Endometrial microvascular endothelial cells (primary cell): ENCODE data around the gene ZNF335. TPM values are rescaled to one million over a fixed set of nuclear protein-coding genes. Genes with fewer than 3 reads are reported as not detected.

Source experiments
- in situ Hi-C: cut with HindIII; loops from 2 replicates; pipeline ENCODE4 v1.10.0; 2017; ENCODE audit warnings: low sequenced_read_pairs, low pct_unique_long_range_greater_than_20kb; ENCODE audit errors: inconsistent ontology term
- total RNA-seq: library from RNA; depleted of rRNA; stranded (reverse); fragments of >200 nt; gene quantifications from one replicate; pipeline ENCODE4 v1.2.3, GENCODE V29; 2015; ENCODE audit errors: inconsistent ontology term

The ZNF335 gene
- total RNA-seq, 1 donor from 2014 or later: 13.2 TPM

GRCh38 chr20:45925821-45926506 lies 46.0 kb downstream of the ZNF335 start:
- in situ Hi-C loops: loop anchor here (25.0 kb wide), 1 partner anchor 114 kb away; the partner anchor contains the start of gene UBE2C

- in situ Hi-C loops: loop anchor here (25.0 kb wide), 1 partner anchor 112 kb away; the partner anchor contains the start of gene UBE2C
Observed at GRCh38 chr20:45924391-45925261, 47.4 kb downstream of the ZNF335 start.

GRCh38 chr20:45921337-45922189 lies 50.4 kb downstream of the ZNF335 start:
- in situ Hi-C loops: no loop called here

GRCh38 chr20:45920462-45921336 lies 51.3 kb downstream of the ZNF335 start:
- in situ Hi-C loops: no loop called here

- in situ Hi-C loops: no loop called here
Observed at GRCh38 chr20:45919542-45920399, 52.2 kb downstream of the ZNF335 start.

GRCh38 chr20:45918779-45919537 lies 53.0 kb downstream of the ZNF335 start:
- in situ Hi-C loops: no loop called here

DNA sequence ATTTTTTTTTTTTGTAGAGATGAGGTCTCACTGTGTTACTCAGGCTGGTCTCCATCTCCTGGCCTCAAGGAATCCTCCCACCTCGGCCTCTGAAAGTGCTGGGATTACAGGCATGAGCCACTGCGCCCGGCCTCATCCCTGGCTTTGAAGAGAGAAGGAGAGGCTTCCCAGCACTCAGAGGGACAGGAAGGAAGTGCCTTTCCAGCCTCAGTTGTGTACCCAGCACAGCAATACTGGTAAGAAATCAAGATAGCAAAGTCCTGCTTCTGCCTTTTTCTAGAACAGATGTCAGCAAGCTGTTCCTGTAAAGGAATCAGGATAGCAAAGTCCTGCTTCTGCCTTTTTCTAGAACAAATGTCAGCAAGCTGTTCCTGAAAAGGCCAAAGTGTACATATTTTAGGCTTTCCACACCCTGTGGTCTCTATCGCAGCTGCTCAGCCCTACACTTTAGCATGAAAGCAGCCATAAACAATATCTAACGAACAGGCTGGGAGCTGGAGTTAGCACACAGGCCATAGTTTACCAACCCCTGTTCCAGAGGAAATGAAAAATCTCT lies 53.7 kb downstream of the ZNF335 start:
- in situ Hi-C loops: no loop called here

GRCh38 chr20:45917790-45918141 lies 54.2 kb downstream of the ZNF335 start:
- in situ Hi-C loops: no loop called here

GRCh38 chr20:45913116-45913515 lies 58.9 kb downstream of the ZNF335 start:
- in situ Hi-C loops: no loop called here

- in situ Hi-C loops: no loop called here
Observed at GRCh38 chr20:45912344-45912682, 59.7 kb downstream of the ZNF335 start.

- in situ Hi-C loops: no loop called here
Observed at GRCh38 chr20:45911486-45912343, 60.3 kb downstream of the ZNF335 start, which contains the start of gene PLTP. Gene PLTP, minus strand, starts transcription at chr20:45912155. Its CDS starts 703 bp downstream, at chr20:45911452.

- in situ Hi-C loops: no loop called here
Observed at GRCh38 chr20:45910670-45911485, 61.1 kb downstream of the ZNF335 start.

DNA sequence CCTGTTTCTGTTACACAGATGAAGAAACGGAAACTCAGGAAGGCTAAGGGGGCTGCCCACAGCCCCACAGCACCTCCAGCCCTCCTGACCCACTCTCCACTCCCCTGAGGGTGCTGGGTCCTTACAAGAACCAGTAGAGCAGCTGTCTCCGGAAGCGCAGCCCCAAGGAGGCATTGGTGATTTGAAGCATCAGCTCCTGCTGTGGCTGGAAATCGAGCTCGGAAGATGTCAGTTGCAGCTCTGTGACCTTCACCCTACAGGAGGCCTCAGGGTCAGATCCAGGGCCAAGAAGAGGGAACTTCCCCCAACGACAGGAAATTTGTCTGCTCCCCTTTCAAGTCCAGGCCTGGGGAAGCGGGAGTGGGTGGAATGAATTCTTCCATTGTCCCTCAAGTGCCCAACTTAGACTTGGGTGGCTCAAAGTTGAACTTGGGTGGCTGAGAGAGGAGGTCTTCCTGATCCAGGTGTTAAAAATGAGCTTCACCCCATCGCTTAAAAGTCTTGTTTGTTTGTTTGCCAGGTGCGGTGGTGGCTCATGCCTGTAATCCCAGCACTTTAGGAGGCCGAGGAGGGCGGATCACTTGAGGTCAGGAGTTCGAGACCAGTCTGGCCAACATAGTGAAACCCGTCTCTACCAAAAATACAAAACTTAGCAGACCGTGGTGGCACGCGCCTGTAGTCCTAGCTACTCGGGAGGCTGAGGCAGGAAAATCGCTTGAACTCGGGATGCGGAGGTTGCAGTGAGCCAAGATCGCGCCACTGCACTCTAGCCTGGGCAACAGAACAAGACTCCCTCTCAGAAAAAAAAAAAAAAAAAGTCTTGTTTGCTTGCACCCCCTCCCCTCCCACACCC lies 62.0 kb downstream of the ZNF335 start:
- in situ Hi-C loops: no loop called here

- in situ Hi-C loops: no loop called here
Observed at GRCh38 chr20:45909336-45909808, 62.6 kb downstream of the ZNF335 start.
